Measurements from ENCODE around the gene SACS. TPM values are rescaled to one million over a fixed set of nuclear protein-coding genes. Genes with fewer than 3 reads are reported as not detected.
"Not testable (repeated sequence)": the region's sequence is repeated elsewhere in the genome, so short reads cannot be mapped to it uniquely, and the experiment has no call there.

The SACS gene
- polyA plus RNA-seq, 1 donor = 58.4 TPM

DNA sequence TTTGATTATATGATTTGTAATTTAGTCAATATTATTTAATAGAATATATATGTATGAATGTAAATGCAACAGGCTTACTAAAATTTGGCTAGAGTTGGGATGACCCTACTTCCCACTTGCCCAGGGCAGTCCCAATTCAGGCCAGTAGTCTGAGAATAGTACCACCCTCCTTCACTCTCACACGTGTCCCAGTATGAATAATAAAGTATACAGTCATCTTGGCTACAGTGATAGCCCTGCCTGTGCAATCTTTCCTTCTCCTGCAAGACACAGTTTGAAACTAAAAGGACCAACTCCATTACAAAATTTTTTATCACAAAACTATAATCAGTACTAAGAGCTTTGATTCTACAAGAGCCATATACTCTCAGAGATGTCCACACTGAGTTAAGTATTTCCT is 76.2 kb downstream of the SACS start:
- DNase-seq (ENCODE audit: low read depth) = no peak

DNA sequence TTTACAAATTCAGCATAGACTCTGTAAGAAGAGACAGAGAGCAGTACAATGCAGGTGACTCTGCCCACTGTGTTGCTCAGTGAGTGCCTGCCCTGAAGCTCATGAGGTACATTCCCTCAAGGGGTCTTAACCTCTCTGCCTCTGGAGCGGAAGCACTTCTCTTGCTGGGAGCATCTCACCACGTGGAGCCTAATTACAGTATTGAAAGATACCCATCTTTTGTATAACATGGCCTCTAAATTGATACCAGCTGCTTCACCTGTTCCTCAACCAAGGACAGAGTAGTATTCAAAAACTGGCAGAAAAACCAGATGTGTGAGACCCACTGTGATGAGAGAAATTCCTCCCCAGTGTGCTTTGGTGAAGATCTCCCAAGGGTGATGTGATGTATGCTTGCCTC is 77.1 kb downstream of the SACS start:
- no peak for DNase-seq (ENCODE audit: low read depth)

DNA sequence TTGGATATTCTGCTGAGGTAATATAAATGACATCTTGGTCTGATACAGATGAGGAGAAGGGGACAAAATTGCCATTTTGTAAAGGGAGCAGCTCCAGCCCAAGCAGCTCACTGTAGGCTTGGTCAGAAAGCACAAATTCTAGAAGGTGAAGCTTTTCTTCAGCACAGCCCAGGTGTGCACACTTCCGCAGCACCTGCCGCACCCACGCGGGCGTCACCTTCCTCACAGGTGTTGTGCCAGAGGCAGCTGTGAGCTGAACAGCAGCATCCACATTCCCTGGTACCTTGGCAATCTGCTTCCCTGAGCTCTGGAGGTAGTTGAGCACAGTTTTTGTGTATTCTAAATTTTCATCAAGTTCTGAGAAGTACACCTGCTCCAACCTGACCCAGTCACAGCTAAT is 79.0 kb downstream of the SACS start:
- DNase-seq (ENCODE audit: low read depth) = no peak

DNA sequence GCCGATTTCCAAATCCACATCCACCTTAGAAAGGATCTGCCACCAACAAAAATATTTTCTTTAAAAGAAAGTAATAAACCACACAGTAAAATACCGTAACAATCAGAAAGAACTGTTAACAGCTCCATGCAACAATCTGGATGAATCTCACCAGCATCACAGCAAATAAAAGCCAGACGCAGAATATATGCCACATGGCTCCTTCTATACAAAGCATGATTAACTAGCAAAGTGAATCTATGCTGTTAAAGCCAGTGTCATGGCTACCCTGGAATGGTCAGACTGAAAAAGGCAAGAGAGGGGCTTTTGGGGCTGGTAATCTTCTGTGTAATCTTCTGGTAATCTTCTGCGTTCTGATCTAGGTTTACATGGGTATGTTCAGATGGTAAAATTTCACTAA is 81.3 kb downstream of the SACS start:
- DNase-seq (ENCODE audit: low read depth) = no peak

DNA sequence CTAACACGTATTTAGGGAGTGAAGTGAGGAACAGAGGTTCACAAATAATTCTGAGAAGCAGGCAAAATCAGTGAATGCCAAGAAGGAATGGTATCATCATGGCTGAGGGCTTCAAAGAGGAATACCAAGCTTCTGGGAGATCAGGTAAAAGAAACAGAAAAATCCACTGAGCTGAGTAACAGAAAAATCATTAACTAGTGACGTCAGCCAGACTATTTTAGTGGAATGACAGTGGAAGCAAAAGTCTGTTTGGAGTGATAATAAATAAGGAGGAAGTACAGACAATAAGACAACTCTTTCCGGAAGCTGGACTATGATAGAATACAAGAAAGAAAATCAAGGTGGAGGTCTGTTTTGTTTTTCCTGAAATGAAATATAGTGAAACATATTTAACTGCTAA is 83.5 kb downstream of the SACS start:
- DNase-seq (ENCODE audit: low read depth) = no peak

DNA sequence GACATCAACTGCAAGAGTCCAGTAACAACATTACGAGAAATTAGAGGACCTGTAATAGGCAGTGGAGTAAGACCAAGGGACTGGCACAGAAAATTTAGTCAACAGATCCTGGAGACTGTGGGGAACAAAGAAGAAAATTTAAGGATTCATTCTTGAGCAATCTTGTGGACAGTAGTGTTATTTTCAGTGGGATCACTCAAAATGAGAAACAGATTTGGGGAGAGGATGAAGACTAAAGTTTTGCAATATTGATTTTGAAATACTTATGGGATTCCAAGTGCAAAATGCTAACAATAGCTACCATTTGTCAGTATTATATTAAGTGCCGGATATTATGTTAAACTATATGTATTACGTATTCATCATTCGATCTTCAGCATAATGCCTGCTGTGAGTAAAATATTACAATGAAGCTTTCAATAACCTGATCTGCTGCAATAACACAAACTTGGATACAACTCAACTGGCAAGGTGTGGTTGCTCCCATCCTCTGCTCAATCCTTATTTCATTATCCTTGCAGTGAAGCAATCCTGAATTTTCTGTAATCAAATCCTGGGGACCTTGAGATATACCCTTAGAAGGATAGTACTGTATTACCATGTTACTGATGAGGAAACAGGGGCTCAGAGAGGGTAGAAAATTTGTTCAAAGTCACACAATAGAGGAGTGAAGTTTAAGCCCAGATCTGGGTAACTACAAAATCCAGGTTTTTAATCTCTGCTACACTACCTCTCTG is 84.2 kb downstream of the SACS start:
- DNase-seq (ENCODE audit: low read depth) = no peak

DNA sequence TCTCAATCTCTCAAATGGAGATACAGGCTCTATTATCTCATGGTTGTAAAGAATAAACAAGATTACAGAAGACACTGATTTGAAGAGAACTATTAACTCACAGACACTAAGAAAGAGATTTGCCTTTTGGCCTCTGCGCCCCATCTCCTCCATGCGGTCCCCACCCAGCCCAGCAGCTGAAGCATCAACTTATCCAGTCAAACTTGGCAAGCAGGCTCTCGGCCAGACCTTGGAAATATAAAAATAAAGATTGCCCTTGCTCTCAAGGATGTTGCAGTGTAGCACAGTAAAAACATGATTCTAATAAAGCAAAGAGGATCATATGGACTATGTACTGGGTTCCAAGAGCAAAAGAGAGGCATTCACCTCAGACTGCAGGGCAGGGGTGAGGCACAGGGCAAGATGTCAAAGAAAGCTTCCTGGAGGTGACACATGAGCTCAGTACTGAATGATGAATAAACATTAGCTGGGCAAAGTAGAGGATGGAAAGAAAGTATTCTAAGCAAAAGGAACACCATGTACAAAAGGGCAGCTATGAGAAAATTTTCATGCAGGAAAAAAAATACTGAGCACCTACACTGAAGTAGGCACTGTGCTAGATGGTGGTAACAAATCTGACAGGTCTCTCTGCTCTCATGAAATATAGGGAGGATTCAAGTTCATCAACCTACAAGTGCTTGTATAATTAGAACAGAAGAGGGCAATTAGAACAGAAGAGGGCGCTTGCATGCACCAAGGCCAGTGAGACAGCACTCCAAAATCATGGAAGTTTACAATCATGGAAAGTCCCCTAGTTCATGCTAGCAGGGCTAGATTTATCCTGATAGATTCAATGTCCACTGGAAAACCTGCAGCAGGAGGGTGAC is 85.0 kb downstream of the SACS start:
- no peak for DNase-seq (ENCODE audit: low read depth)

DNA sequence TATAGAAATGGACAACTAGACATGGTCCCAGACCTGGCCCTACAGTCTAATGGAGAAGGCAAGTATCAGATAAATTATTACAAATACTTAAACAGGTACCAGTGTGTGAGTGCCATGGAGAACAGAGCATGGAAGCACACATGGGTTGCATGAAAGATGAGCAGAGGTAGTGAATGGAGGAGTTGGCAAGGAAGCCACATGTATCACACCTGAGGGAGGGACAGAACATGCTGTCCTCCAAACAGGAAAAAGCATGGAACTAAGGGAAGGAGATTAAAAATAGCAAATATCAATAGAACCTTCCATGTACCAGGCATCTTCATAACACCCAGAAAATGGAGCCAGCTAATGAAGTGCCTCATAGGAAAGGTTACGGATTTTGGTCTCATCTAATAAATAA is 85.9 kb downstream of the SACS start:
- no peak for DNase-seq (ENCODE audit: low read depth)

DNA sequence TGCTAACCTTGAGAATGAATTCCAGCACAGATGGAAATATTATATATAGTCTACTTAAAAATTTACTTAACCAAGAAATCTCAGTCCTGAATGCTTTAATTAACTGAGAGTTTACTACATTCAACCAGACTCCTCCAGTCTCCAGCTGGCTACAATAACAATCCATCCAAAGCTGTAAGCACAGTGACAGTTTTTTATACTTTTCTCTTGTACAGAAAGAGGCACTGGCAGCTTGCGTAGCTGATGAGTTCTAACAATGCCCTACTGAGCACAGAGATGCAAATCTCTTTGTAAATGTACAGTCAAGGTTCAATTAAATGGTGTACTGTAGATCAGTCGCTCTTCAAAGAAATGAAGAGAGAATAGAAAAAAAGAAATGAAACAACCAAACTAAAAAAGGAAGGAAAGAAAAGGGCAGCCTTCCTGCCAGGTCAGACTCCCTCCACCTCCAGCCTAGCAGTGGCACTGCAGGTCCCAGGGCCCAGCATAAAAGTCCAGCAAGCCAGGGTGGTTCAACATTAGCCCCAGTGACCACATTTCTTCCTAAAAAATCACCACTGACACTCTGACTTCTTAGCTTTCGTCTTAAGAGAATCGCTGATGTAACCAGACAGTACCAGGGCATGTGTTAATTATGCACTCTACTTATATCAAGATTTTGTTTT is 88.4 kb downstream of the SACS start:
- DNase-seq (ENCODE audit: low read depth) = no peak

DNA sequence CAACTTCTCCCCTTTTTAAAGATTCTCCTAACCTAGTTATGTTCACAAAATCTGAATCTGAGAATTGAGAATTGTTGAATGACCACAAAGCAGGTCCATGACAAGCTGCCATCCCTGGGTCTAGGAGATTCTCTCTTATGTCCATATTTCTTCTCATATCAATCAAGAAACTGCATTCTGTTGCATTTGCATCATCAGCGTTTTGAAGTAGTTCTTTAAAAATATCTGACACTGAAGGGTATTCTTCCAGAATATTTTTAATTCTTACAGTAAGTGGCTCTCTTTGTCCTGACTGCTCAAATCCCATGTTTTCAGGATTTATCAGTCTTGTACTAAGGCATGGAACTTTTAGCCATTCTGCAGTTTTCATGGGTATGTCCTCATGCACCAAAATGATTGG is 94.3 kb downstream of the SACS start:
- DNase-seq (ENCODE audit: low read depth) = no peak

DNA sequence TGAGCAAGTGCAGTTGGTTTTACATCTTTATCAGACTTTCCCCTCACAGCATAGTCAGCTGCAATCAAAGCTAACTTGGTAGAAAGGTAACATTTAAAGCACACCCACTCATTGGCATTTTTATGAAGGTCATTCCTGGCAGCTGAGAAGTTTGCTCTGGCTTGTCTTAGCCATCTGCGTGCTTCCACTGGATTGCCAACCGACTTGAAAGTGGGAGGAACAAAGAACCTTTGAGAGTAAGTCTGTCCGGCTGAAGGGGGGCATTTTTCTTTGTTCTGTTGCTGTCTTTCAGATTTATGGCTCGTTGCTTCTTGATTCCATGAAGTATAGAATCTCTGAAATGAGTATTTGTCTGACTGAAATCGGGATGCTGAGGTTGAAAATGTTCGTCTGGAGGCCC is 103.1 kb downstream of the SACS start:
- DNase-seq (ENCODE audit: low read depth) = no peak

DNA sequence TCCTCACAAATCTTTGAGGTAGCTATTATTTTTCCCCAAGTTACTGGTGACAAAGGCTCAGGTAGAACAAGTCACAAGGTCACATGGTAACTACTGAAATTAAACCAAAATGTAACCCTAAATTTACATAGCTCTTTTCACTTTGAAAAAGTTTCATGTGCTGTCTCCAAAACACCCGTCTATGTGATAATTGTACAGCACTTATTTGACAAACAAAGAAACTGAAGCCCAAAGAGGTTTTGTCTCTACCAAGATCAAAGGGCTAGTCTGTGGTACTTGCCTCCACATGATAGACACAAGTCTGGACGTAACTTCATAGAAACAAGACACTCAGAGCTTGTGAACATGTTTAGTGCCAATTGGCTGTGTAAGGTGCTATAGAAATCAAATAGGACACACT is 108.3 kb downstream of the SACS start:
- no peak for DNase-seq (ENCODE audit: low read depth)

DNA sequence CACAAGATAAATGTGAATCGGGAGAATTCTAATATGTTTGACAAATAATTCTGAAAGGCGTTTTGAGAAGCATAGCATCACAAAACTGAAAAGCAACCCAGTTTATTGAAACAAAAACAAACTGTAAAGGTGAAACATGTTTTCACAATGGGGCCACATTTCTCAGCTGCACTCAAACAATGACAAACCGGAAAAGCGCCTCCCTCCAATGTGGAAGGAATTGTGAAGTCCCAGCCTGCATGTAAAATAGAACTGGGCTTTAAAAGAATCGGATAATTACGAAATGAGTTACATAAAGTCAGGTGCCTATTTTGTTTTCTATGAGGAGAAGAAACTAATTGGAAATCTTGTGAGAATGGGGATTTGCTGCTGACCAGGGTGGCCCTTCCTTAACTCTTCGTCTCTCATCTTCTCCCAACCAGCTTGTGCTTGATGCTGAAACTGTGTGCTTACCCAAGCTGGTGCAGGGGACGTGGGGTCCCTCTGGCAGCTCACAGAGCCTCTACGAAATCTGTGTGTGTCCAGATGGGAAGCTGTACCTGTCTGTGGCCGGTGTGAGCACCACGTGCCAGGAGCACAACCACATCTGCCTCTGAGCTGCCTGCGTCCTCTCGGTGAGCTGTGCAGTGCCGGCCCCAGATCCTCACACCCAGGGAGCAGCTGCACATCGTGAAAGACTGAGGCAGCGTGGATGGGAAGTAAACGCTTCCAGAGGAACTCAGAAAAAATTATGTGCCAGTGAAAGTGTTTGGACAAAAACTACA is 109.4 kb downstream of the SACS start:
- no peak for DNase-seq (ENCODE audit: low read depth)

DNA sequence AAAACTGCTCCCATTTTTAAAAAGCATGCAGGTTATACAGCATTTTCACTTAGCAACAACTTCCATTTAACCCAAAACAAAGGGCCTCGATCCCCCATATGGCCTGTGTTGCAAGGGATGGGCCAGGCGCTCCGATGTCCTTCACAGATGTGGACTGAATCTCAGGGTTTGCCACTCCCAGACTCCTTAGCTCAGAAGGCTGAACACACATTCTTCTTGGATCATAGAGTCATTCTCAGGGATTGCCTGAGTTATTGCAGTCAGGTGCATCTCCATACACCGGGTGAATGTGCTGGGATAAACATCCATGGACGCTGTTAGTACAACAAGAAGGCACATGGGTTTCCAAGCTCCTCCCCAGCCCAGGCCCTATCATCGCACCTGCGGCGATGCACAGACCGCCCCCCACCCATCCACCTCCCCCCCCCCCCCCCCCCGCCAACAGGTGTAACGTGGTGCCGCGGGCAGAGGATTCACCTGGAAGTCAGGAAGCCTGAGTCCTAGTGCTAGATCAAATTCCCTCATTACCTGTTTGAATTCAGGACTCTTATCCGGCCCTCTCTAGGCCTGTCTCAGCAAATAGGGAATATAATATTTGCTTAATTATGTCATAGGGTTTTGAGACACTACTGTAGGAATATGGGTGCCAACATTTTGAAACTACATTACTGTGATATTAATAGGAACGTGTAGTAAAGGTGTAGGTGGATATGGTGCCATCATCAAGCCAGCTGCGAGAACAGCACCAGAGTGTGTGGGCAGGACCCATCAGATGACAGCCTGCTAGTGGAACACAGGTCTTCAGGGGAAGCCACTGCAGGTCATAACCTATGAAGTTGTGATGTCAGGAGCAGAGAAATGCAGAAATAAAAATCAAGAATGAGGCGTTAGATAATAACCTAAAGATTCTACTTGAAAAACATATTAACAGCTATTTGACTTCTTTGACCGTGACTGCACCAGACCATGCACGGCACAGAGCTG is 110.9 kb downstream of the SACS start:
- DNase-seq (ENCODE audit: low read depth) = no peak

DNA sequence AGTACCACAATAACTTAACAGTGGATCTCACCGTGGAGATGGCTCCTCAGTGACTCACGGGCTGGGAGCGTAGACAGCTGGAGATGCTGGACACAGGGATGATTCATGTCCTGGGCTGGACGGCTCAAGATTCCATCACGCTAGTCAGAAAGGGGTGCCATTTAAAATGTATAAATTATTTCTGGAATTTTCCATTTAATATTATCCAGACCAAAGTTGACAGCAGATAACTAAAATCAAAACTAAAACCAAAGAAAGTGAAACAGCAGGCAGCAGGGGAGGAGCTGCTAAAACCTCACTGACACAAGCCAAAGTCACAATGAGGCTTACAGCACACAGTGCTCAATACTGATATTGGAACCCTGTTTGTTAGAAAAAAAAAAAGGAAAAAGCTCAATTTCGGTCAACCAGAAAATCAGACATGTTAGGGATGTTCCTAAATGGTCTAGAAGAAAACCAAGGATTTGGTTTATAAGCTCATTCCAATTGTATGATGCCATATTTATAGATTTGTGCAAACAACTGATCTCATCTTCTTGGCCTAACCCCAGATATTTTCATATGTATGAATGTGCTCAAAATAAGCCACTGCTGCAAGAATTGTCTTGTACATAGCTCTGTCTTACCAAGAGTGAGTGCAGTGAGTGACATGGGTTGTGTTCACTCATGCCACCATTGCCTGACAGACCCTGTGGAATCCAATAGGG is 111.8 kb downstream of the SACS start:
- DNase-seq (ENCODE audit: low read depth) = peak; percentile 39

DNA sequence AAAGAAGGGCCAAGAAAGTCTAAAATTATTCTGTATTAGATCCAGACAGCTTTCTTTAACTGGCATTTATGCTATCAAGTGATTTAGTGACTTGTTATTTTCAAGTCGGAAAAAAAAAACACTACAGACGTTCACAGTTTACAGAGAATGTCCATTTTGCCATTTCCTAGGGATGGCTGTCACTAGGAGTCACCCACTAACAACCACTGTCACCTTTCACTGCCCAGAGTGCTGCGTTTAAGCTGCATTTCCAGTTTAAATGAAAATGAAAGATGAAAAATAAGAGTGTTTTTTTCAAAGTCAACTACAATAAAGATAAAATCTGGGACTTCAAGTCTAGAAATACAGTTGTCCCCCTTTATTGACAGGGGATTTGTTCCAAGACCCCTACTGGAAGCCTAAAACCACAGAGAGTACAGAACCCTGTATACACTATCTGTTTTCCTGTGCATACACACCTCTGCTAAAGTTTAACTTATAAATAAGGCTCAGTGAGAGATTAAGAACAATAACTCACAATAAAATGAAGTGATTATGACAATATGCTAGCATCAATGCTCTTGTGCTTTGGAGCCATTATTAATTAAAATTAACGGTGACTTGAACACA is 112.5 kb downstream of the SACS start:
- DNase-seq (ENCODE audit: low read depth) = no peak

DNA sequence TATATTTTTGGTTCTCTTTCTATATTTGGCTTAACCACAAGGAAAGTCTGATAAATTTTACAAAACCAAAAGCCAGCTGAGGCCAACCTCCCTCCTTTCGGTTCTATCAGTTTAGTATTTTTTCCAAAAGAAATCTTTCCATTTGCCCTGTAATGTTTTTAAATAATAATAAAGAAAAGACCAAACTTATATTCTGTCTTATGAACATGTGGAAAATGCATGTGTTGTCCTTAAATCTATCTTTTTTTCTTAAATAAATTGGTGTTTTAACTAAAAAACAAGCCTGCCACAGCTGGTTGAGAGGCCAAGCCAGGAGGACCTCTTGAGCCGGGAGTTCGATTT is 113.6 kb downstream of the SACS start:
- DNase-seq (ENCODE audit: low read depth) = no peak

DNA sequence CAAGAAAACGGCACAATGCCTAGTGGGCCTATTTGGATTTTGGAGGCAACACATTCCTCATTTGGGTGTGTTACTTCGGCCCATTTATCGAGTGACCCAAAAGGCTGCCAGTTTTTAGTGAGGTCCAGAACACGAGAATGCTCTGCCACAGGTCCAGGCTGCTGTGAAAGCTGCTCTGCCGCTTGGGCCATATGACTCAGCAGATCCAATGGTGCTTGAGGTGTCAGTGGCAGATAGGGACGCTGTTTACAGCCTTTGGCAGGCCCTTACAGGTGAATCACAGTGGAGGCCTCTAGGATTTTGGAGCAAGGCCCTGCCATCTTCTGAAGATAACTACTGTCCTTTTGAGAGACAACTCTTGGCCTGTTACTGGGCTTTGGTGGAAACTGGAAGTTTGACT is 118.7 kb downstream of the SACS start:
- not testable (repeated sequence) for DNase-seq (ENCODE audit: low read depth)

DNA sequence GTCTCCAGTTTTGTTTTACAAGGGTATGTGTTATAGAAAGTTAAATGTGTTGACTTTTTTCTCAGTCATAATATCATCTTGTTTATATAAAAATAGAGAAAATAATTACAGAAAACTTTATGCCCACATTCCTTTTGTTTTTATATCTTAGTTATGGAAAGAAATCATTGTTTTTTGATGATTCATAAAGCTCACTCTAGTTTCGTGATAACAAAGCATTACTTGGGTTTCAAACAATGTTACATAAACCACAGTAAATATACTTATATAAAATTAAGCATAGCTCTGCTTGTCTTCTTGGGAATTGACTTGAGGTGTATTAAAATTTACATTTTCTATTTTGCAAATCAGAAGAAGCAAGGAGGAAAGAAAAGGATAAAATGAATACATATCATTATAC is 140.9 kb downstream of the SACS start:
- no peak for DNase-seq (ENCODE audit: low read depth)

DNA sequence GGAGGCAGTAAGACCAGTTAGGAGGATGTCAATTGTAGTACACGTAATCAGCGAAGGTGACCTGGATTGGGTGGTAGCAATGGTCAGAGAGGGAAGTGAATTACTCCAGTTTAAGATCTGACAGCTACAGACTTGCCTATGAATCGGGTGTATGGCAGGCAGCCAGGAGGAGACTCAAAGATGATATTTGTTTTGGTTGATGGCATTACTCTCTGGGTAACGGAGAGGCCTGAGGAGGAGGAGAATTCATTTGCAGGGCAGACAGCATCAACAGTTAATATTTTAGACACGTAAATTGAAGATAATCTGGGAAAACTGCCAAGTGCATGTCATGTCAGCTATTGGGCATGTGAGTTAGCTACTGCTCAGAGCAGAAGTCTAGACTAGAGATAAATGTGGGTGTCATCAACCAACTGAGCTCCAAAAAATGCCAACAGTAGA is 143.6 kb downstream of the SACS start:
- DNase-seq (ENCODE audit: low read depth) = no peak
